HCEC 1CT (cell line): ENCODE measurements around the gene FGF14.

Experiments used
- DNase-seq: peaks from one replicate; pipeline ENCODE4 v3.0.0-alpha.2; 2017

The FGF14 gene

DNA sequence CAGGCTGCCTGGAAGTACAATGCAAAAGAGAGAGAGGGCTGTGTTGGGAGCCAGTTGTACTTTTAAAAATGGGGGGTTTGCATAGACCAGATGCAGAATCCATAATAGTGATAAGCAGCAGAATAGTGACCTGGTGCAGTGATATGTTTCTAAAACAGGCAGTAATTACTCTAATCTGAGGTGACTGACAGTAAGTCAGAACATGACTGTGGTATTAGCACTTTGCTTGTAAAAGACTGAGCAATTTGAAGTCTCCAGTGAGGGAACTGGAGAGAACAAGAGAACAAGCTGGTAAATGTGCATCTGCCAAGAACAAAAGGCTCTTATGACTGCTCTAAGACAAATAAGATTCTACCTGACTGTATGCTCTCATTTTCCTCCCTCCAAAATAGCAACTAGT, 565.9 kb downstream of the FGF14 start:
- DNase-seq, result no peak

DNA sequence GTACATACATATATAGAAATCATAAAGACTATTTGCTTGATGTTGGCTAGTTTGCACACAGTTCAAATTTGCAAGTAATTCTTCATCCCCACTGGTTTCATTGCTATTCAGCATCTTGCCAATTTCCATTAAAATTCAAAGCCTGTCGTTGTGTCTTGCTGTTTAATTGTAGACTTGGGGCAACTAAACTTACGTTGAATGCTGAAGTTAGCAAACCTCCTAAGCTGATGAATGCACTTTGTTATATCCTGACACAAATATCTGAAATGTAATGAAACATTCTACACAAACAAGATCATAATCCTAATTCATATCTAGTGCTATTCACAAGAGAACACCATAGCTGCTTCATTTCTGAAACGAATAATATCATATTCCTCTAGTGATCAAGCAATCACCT, 568.2 kb downstream of the FGF14 start:
- no peak for DNase-seq

DNA sequence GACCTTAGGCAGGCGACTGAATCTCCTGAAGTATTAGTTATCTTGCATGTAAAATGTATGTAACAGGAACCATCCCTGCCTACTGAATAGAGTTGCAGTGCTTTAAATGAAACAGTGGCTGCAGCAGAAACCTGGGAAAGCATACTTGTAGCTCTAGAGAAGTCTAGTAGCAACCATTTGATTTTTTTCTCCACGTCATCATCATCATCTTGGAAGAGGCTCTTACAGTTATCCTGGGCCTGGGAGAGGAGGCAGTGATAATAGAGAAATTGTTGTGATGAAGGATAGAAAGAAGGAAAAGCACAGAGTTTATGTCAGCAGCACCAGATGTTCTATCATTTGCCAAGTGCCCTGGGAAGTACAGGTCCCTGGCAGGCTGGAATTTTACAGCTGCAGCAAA, 571.8 kb downstream of the FGF14 start:
- DNase-seq, result no peak

DNA sequence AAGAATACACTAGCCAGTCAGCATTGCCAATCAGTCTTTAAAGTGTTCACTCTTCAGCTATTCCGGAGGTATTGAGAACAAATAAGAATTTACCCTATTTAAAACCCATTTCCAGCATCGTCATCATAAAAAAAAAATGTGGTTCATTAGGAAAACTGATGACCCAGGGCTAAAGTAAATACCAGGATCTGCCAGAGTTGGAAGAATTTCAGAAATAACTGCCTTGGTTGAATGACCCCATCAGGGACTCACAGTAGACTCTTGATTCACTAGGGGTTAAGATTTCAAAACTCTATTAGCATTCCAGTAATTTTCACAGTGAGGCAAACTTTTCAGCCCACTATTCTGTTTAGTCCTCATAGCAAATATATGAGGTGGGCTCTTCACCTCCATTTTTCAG, 572.4 kb downstream of the FGF14 start:
- no peak for DNase-seq

DNA sequence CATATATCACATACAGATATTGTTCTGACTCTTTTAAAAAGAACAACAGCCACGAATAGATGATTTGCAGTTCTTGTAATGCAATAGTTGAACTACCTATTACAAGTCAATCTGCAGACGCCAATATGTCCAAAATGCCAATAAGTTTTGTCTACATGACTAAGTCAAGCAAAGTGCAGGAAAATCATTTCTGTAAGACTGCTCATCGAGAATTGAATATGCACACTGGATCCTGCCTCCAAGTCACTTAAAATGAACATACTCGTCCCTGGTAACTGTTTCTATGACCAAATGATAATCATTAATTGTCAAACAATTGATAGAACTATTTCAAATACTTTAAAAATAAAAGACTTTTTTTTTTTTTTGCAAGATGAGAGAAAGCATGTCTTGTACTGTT, 573.7 kb downstream of the FGF14 start:
- DNase-seq, result no peak

DNA sequence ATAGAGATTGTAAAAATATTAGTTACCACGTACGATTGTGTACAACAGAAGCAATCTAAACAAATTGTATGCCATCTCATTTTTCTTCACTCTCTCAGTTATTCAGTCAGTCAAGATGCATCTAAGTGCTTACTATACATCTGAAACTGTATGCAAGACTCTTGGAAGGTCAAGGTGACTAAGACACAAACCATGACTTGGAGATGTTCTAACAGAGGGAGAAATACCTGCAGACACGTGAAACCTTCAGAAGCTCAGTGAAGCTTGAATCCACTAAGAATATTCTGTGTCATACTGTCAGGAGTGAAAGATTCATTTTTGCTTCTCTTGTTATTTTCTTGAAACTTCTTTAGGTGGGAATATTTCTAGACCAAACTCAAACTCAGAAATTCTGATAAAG, 584.0 kb downstream of the FGF14 start:
- no peak for DNase-seq

DNA sequence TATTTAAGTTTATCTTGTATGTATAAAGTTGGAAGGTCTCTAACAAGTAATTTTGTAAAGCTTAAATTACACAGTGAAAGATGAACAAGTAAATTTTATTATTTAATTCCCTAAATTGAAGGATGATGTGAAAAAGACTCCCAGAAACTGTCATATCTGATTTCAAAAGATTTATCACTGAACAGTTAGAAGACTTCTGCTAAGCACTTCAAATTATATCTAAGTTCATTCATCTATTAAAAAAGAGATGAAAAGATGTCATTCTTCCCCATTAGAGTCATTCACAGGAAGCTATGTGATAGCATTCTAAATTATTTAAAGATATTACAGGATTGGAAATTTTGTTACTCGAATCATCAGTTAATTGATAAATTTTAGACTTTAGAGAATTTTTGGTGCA, 590.0 kb downstream of the FGF14 start:
- no peak for DNase-seq

DNA sequence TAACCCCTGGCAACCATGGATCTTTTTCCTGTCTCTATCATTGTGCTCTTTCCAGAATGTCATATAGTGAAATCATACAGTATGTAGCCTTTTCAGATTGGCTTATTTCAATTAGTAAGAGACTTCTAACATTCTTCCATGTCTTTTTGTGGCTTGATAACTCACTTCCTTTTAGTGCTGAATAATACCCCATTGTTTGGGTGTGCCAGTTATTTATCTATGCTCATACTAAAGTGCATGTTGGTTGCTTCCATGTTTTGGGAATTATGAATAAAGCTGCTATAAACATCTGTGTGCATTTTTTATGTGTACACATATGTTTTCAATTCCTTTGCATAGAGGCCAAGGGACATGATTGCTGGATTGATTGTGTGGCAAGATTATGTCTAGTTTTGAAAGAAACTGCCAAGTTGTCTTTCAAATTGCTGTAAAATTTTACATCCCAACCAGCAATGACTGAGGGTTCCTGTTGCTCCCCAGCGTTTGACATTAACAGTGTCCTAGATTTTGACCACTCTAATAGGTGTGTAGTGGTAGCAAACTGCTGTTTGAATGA, 590.5 kb downstream of the FGF14 start:
- no peak for DNase-seq

DNA sequence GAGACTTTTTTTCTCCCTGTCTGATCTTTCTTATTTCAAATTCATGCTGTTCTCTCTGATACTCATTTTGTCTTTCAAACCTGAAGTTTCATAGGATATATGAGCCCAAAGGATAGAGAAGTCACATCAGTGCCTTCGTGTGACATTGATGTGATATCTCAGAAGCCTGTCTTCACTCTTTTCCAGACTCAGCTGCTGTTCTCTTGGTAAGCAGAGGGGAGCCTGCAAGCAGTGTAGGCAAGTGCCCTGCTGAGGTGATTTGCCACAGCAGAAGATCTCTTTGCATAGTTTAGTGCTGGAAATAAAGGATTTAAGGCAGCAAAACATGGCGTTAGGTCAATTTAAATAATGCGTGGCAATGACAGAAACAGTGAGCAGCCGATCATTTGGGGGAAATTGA, 602.7 kb downstream of the FGF14 start:
- no peak for DNase-seq

DNA sequence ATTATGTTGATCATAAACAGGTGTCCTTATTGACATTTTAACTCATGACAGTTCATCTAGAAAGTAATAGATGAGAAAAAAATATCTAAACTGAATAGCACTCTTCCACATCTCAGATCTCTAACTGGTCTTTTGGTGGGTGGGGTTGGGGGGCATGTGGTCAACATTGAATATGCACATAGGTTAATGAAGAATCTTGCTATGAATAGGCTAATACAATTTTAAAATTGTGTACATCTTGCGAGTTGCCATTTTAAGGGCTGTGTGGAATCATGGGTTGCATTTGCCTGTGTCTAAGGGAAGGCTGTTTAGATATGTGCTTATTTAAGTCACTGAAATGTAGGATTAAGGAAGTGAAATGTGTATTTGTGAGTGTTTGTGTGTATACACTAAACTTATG, 603.4 kb downstream of the FGF14 start:
- DNase-seq, result no peak

DNA sequence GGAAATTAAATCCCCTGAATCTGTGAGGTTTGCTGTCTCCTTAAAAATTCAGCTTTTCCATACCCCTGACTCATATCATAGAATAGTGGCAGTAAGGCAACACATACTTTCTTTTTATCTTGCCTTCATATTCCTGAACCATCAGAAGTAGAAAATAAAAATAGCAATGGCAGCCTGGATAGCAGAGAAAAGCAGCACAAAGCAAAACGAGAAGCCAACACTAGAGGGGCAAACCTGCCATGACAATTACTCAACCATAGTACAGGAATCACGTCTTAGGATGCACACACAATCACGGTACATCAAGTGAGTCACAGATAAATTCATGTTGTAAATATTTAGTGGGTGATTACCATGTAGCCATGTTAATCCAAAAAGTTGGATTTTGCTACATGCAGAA, 606.4 kb downstream of the FGF14 start:
- DNase-seq, result no peak

DNA sequence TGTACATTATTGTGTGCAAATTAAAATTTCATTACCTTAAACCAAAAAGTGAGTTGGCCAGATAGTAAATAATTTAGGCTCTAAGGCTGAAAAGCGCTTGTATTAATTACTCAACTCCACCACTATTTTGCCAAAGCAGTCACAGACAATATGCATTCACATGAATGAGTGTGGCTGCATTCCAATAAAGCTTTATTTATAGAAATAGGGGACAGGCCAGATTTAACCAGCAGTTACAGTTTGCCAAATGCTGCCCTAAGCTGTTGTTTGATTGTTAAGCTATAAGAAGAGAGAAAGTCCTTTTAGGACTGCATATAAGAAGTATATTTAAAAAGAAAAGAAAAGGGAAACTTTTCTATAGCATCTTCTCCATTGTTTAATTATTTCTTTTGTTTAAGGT, 606.8 kb downstream of the FGF14 start:
- no peak for DNase-seq

DNA sequence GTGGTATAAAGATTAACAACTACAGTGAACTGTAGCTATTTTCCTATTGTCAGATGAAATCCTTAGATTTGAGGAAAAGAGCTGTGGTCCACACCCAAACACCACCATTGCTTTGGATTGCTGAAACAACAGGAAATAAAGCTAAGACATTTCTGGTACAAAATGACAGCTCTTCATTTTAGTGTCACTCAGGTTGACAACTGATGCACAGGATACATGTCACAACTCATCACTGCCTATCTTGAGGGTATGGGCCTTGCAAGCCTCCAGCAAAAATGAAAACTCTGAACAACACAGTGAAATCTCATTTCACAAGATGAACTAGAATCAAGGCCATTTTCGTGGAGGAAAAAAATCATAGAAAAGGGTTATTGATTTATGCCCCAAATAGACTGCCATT, 609.7 kb downstream of the FGF14 start:
- DNase-seq, result no peak

DNA sequence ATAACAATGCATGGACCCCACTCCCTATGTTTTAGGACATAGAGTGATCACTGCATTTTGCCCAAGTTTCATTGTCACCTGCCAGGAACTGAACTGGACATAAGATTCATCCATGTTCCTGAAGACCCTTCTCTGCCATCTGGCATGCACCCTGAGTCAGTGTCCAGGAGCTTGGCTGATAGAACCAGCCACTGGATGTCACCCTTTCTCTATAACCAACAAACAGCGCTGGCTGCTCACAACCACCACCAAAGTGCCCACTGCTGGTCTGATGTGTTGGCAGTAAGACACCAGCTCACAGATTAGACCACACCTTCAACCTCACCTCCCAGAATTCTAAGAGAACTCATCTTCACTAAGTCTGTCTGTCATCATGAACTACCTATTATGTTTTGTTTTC, 616.0 kb downstream of the FGF14 start:
- peak; percentile 37 for DNase-seq

DNA sequence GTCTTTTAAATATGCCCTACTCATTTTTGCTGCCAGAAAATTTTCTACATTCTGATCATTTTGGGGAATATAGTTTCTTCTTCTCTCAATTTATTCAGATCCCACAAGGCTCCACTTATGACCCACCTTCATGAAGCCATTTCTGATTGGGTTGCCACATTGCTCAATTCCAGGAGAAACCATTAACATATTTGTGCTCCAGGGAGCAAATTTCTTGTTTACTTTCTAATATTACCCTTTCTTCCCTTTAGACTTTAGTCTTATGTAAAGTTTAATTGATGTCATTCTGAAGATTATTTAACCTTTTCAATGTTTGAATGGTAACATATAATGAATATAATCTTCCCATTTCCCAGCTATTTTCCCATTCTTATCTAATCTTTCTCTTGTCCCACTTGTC, 617.5 kb downstream of the FGF14 start:
- DNase-seq, result no peak

DNA sequence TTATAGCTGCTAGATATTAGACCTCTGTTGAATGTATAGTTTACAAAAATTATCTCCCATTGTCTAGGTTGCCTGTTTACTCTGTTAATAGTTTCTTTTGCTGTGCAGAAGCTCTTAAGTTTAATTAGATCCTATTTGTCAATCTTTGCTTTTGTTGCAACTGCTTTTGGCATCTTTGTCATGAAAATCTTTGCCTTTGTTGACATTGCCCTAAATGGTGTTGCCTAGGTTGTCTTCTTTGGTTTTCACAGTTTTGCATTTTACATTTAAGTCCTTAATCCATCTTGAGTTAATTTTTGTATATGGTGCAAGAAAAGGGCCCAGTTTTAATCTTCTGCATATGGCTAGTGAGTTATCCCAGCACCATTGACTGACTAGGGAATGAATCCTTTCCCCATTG, 618.3 kb downstream of the FGF14 start:
- DNase-seq, result no peak

DNA sequence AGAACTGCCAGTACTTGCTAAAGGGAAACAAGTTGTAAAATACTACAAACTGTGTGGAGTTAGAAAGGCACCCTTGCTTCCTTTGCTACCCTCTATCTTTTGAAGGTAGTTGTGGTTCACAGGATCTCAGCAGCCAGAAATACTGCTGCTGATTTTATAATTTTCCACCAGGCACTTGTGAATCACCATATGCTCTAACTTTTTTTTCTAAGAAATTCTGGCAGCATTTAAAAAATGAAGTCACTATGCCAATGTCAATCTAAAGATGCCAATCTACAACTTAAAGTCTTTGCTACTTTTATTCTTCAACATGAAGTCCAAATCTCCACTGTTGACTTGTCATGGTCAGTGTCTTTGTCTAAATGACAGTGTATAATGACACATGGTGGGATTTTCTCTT, 621.6 kb downstream of the FGF14 start:
- DNase-seq, result no peak

DNA sequence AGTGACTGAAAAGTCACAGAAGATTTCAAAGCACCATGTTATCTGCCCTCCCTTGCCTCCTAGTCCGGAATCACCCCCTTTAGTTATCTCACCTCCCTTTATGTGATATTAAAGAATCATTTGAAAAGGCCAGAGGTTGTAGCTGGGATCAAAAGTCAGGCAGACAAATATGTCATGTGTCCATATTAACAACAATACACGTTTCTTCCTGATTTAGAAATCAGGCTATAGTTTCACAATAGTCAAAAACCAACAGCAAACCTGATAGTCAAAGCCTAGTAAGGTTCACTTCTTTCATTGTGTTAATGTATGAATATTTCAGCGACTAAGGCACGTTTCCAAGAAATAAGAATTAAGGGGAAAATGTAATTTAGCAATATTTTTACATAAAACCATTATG, 622.7 kb downstream of the FGF14 start:
- DNase-seq, result no peak

DNA sequence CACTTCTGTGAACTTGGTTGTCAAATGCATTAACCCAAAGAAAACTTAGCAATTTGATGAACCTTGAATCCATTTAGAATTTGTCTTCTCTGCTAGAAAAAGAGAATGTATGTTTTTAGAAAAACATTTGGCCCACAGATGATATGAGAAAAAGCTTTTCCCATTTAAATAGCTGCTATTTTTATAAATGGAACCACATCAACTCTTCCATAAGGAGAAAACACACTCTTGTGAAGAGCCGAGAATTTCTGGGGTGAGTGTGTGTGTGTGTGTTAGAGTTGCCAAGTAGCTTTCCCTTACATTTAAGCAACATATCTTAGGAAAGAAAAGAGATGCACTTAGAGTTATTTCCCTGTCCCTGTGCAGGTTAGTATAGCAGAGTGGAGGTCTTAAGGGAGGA, 626.6 kb downstream of the FGF14 start:
- no peak for DNase-seq

DNA sequence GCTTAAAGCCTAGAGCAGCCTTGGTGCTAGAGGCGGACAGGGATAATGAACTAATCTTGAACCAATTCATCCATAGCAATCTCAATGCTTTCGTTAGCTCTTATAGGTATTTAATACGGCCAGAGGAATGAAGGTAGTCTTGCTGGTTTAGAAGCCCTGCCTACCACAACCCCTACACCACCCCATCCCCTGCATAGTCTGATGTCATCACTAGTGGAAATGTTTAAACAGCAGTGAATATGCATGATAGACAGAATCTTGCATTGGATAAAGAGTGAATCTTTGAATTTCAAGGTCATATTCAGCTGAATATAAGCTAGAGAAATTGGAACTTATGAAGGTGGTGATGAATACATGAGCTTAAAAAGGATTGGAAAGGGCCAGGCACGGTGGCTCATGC, 627.5 kb downstream of the FGF14 start:
- DNase-seq, result no peak

DNA sequence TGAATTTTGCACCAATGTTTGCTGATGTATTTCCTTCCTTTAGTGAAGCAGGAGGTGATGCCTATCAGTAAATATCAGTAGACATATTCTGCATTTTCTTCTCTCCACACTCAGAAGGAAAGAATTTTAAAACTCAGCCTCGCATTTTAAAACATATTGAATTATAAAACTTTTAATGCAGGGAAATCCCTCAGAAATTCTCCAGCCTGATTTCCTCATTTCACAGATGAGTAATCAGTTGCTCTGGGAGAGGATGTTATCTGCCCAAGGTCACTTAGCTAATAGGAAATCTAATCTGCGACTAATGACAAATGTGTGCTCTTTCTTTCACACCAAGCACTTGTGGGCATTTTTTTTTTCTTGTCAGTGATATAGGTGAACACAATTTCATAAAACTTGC, 628.8 kb downstream of the FGF14 start:
- DNase-seq, result no peak

DNA sequence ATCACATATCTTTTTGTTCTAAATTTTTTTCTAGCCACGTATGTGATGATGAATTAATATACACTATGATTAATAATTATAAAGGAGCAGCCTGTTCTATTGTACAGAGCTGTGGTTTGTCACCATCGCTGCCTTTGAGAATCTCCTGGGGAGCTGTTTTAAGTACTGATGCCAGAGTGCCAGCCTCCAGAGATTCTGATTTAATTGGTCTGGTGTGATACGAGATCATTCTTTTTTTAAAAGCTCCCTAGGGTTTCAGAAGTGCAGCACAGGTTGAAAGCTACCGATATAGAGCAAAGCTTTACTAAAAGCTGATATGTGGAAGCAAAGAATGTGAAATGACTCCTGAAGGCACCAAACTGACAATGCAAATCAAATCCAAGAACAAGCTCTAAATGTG, 634.7 kb downstream of the FGF14 start:
- no peak for DNase-seq

DNA sequence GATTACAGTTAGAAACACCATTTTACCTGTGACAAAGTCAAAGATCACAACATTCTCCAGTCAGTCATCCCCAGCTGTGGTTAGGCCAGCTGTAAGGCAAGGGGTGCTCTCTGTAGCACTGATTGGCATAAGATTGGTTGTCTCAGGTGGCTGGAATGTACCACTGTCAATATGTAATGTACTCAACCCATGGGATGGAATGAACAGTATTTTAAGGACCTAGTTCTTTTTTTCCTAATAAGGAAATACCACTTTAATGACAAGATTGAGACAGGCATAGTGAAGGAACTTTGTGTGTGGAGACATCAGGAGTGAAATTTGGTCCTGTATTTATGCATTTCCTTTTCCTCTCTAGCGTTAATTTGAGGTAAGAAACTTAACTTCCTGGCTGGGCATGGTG, 638.7 kb downstream of the FGF14 start:
- no peak for DNase-seq

DNA sequence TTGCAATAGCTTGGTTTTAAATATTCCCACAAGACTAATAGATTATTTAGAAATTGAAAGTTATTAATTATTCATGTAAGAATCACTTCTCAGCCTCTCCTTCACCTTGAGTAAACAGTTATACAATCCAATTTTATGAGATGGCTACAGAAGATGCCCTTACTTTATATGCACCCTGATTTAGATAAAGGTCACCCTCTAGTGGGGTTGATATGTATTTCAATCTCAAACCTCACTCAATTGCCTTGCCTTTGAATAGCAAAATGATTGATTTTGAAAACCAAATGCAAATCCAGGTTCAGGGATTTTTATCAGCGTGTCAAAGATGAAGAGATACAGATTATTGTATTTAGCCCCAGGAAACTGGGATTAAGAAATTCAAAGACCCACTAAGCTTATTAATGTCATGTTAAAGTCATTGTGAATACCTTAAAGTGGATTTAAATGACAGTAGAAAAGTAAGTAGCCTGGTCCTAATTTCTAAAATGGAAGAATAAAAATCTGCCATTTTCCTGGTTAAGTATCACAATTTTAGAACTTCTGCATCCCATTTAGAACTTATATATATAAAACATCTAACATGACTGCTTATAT, 644.3 kb downstream of the FGF14 start:
- peak; percentile 55 for DNase-seq

DNA sequence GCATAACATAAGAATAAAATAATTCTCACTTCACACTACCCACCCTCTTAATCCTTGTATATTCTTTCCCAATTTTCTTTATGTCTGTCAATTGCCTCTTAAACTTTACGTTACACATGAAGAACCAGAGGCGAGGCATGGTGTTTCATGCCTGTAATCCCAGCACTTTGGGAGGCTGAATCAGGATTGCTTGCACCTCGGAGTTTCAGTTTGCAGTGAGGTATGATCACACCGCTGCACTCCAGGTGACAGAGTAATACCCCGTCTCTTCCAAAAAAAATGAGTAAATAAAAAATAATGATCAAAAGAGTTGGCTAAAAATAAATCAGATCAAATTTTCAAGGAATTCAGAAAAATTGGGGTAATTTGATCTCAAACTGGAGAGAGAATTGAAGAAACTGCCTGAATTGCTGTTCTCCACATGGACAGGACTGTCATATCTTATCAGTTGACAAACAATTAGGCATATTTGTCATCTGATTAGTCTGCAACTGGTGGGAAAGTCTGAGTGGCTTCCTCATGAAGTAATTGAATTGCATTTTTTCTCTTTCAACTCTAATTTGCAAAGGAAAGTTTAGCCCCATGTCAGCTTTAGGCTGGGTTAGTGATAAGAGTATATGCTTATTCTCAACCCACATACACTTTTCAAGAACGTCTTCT, 646.5 kb downstream of the FGF14 start:
- DNase-seq, result no peak
